ENCODE data around the gene SLC12A7.
"Not testable (repeated sequence)": the region's sequence is repeated elsewhere in the genome, so short reads cannot be mapped to it uniquely, and the experiment has no call there.

SLC12A7 gene

GRCh38 chr5:1111727-1112289, at the start of gene SLC12A7:
TSS of gene SLC12A7 (minus strand) at chr5:1112063. CDS start at chr5:1111991, 72 bp downstream.
- DNase-seq: peak in 1 of 58 donors; percentile 22

- DNase-seq: no peak
Observed at GRCh38 chr5:1161108-1161832, 49.4 kb upstream of the SLC12A7 start.

- no peak for DNase-seq
Observed at GRCh38 chr5:1159774-1160406, 48.0 kb upstream of the SLC12A7 start.

GRCh38 chr5:1159341-1159675, 47.4 kb upstream of the SLC12A7 start:
- no peak for DNase-seq

GRCh38 chr5:1158647-1159340, 46.9 kb upstream of the SLC12A7 start:
- no peak for DNase-seq

GRCh38 chr5:1157461-1157986, 45.7 kb upstream of the SLC12A7 start:
- DNase-seq: not testable (repeated sequence)

GRCh38 chr5:1156754-1157460, 45.0 kb upstream of the SLC12A7 start:
- no peak for DNase-seq

GRCh38 chr5:1156033-1156753, 44.3 kb upstream of the SLC12A7 start:
- DNase-seq: no peak

- DNase-seq: no peak
Observed at GRCh38 chr5:1155191-1156032, 43.5 kb upstream of the SLC12A7 start.

- no peak for DNase-seq
Observed at GRCh38 chr5:1153428-1153827, 41.6 kb upstream of the SLC12A7 start.

- DNase-seq: no peak
Observed at GRCh38 chr5:1152771-1153282, 41.0 kb upstream of the SLC12A7 start.

GRCh38 chr5:1152156-1152555, 40.3 kb upstream of the SLC12A7 start:
- DNase-seq: no peak

GRCh38 chr5:1151316-1151715, 39.5 kb upstream of the SLC12A7 start:
- no peak for DNase-seq

- no peak for DNase-seq
Observed at GRCh38 chr5:1150866-1151265, 39.0 kb upstream of the SLC12A7 start.

GRCh38 chr5:1144638-1145396, 33.0 kb upstream of the SLC12A7 start:
- no peak for DNase-seq

GRCh38 chr5:1144089-1144488, 32.2 kb upstream of the SLC12A7 start:
- no peak for DNase-seq

GRCh38 chr5:1143670-1143951, 31.7 kb upstream of the SLC12A7 start:
- DNase-seq: no peak

GRCh38 chr5:1142886-1143669, 31.2 kb upstream of the SLC12A7 start:
- no peak for DNase-seq

All from anterior cingulate cortex (tissue), 58 donors.